NCI-H2227 treated with DMSO at 0.1 percent for 48 hours (cell line): ENCODE data around the gene HPCAL4.

Experiments
- DNase-seq: peaks from one replicate; lab custom pipeline; 2025; lab: John Stamatoyannopoulos, UW

Gene HPCAL4

DNA sequence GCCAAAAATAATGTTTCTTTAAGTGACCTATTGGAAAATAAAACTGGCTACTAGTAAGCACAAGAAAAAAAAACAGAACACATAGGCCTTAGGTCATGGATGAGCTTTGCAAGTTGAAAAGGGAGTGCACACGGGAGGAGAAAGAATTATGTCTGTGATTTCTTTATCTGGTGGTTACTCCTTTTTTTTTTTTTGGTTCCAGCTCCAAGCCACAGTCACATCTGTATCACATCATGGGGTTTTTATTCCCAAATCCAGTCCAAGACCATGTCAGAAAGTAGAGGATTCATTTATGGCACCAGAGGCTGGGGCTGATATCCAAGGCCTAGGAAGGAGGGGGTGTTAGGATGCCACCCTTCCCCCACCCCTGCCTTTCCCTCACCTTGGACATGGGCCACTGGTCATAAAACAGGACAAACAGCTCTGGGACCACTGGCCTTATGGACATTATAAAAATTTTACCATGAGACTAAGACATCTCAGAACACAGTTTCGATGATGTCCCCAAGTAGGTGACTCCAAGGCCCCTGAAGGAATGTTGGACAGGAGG, 41.5 kb downstream of the HPCAL4 start:
- DNase-seq = no peak

GRCh38 chr1:39648496-39648895, 42.7 kb downstream of the HPCAL4 start:
- no peak for DNase-seq

DNA sequence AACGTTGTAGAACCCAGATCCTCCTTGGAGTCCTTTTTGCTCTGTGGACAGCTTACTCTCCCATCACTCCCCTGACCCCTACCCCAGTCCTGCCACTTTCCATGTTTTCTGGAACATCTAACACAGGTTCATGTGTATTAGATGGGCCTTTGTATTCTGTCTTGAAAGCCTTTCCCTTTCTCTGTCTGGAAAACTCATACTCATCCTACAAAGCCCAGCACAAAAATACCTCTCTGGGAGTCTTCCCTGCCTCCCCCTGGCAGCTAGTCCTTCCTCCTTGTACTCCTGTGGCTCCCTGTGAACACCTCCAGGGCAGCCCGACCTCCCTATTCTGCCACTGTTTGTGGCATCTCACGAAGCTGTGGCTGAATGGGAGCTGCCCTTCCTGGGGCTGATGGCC, 44.0 kb downstream of the HPCAL4 start:
- DNase-seq = no peak

GRCh38 chr1:39646232-39647081, 44.8 kb downstream of the HPCAL4 start:
- peak; percentile 31 for DNase-seq

- DNase-seq = no peak
Measured at GRCh38 chr1:39645411-39646043, 45.7 kb downstream of the HPCAL4 start.

DNA sequence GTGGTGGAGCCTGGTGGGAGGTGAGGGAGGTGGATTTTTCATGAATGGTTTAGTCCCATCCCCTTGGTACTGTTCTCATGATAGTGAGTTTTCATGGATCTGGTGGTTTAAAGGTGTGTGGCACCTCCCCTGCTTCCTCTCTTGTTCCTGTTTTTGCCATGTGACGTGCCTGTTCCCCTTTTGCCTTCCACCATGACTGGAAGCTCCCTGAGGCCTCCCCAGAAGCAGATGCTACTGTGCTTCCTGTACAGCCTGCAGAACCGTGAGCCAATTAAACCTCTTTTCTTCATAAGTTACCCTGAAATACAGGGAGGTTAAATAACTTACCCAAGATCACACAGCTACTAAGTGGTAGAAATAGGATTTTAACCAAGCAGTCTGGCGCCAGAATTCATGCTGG, 47.5 kb downstream of the HPCAL4 start:
- no peak for DNase-seq

- DNase-seq = no peak
Measured at GRCh38 chr1:39642796-39643195, 48.4 kb downstream of the HPCAL4 start.

DNA sequence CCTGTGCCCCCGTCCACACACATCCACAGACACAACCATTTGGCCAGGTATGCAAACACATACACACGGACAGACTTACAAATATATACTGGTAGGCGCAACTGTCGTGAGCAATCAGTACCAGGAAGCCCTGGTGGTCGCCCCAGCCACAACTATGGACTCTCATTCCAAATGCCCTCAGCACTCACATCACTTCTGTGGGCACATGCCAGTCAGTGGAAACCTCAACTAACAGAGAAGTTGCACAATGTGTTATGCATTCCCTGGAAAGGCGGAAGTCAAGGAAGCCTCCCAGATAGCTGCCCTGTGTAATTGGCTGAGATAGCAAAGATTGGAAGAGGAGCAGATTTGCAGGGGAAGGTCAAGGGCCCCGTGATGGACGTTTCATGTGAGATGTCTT, 50.4 kb downstream of the HPCAL4 start:
- no peak for DNase-seq

GRCh38 chr1:39639305-39640130, 51.7 kb downstream of the HPCAL4 start, which contains the start of gene HEYL:
HEYL (minus strand) TSS chr1:39639643; CDS start chr1:39639625, 18 bp downstream.
- DNase-seq = no peak

DNA sequence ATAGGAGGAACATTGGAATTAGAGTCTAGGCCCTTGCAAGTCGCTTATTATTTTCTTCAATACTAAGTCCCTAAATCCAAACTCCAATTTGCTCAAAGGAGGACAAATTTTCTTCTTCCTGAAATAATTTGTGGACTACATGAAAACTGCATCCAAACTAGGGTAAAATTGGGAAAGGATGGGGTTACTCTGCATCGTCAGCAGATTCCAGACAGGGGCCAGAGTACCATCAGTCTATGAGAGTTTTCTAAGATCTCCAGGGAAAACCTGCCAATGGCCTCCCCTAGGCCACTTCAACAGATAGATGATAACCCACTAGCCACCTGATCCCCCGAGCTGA, 52.3 kb downstream of the HPCAL4 start:
- no peak for DNase-seq

GRCh38 chr1:39637361-39637760, 53.9 kb downstream of the HPCAL4 start:
- DNase-seq = no peak

- DNase-seq = no peak
Measured at GRCh38 chr1:39635871-39636210, 55.4 kb downstream of the HPCAL4 start.

GRCh38 chr1:39635205-39635870, 55.9 kb downstream of the HPCAL4 start:
- DNase-seq = no peak

DNA sequence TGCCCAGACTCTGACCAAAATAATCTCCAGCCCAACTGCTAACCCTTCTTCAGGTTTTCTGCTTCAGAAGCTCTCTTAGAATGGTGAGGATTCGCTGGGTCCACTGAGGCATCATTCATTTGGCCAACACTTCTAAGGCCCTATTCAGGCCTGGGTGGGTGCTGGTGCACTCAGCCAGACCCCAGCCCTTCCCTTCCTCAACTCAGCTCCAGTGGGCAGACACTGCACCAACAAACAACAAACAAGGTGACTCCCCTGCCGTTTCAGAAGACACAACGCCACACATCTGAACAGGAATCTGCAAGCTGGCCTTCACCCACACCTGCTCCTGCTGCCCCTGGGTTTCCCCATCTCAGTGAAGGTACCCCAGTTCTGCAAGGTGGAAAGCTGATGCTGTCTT, 57.8 kb downstream of the HPCAL4 start:
- no peak for DNase-seq

GRCh38 chr1:39632682-39633417, 58.4 kb downstream of the HPCAL4 start:
- no peak for DNase-seq

DNA sequence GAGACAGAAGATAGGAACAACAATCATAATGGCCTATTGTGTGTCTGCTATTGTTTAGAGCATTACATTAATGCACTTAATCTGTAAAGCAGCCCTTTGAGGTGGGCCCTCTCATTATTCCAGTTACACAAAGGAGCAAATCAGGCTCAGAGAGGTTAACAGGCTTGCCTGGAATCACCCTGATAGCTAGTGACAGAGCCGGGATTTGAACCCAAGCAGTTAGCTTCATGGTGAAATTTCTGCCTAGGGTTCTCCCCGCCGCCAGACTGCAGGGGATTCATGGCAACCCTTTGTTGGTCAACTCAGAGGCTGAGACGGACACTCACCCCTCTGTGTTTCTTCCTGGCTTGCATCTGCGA, 58.9 kb downstream of the HPCAL4 start:
- no peak for DNase-seq

DNA sequence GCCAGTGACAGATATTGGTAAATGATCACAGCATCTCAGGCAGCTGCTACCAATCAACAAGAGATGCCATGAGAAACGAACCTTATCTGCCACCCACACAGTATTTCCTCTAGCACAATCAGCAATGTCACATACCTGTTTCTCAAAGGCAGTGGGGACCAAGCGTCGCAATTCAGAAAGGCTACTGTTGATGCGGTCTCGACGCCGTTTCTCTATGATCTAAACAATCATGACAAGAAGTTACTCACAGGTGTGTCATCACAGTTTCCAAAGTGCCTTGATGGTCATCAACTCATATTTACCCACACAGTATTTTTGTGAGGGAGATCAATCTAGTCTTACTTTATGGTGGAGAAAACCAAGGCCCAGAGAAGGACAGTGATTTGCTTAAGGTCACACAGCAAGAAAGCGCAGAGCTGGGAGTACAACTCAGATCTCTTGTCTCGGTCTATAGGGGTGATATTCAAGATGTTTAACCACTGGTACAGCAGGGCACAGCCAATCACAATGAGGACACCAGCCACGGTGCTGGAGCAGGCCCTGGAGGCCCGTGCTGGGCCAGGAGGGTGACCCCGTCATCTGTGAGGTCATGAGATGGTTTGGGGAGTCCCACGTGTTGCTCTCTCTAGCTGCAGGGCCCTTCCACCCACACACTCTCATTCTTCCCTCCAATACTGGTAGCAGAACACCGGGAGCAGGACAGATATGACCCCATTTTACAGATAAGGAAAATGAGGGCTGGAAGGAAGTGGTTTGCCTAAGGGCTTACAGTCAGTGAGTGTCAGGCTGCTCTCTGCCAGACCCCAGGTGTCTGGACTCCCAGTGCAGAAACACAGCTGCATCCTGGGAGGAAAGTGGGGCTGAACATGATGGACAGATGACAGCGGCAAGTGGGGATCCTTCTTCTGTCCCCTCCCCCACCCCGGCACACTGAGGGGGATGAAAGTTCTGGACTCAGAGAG, 59.6 kb downstream of the HPCAL4 start:
- no peak for DNase-seq

GRCh38 chr1:39628807-39629350, 62.4 kb downstream of the HPCAL4 start:
- DNase-seq = no peak
